HEK293 (cell line): ENCODE data around the gene TBX15.

Source experiments
- CTCF ChIA-PET: fragments of 350-600 bp; formaldehyde crosslinking; extraction: SDS; loops from one replicate; lab custom pipeline; 2021; ENCODE audit warnings: antibody characterized with exemption; lab: Yijun Ruan, JAX
- POLR2A ChIA-PET: fragments of 300-600 bp; formaldehyde crosslinking; extraction: SDS; loops from one replicate; lab custom pipeline; 2020; ENCODE audit warnings: antibody characterized with exemption, inconsistent platforms; lab: Yijun Ruan, JAX
- H3K27ac ChIP-seq: fragments of 200-500 bp; sonication (Bioruptor generic); 2 replicates; pipeline ENCODE4 v1.5.1; 2014; ENCODE audit warnings: low read depth, low read length, control low read depth, inconsistent platforms; ENCODE audit errors: extremely low read depth
- H3K36me3 ChIP-seq, 2 experiments: fragments of 200-500 bp in 1 of 2; sonication (Bioruptor generic) in 1 of 2; 1 replicate in 1 of 2; 2 replicates in 1 of 2; pipeline ENCODE4 v1.5.1; 2014 to 2017; ENCODE audit warnings: inconsistent platforms in 2 of 2, low read length in 2 of 2; ENCODE audit not compliant: control insufficient read depth in 2 of 2, insufficient read depth in 1 of 2
- H3K4me1 ChIP-seq: fragments of 200-500 bp; sonication (Bioruptor generic); 2 replicates; pipeline ENCODE4 v1.5.1; 2014; ENCODE audit warnings: mild to moderate bottlenecking, low read length, inconsistent platforms; ENCODE audit not compliant: control insufficient read depth, insufficient read depth
- H3K4me3 ChIP-seq: 2 replicates; pipeline ENCODE4 v1.5.1; 2011; ENCODE audit warnings: low read depth, mild to moderate bottlenecking, control low read depth, low read length, moderate library complexity
- H3K9me3 ChIP-seq: fragments of 200-500 bp; sonication (Bioruptor generic); 2 replicates; pipeline ENCODE4 v1.5.1; 2014; ENCODE audit warnings: low read depth, low read length, inconsistent platforms; ENCODE audit not compliant: control insufficient read depth, insufficient read depth
- HOXD13 ChIP-seq: sonication (generic); formaldehyde crosslinking; IDR thresholded peaks from 2 replicates; pipeline ENCODE4 v1.8.0; 2022; ENCODE audit warnings: missing genetic modification reagents, borderline replicate concordance
- IKZF3 ChIP-seq: fragments of 450-650 bp; IDR thresholded peaks from 2 replicates; pipeline ENCODE4 v1.5.0; 2018; ENCODE audit warnings: missing biosample characterization, mild to moderate bottlenecking, missing genetic modification characterization, moderate library complexity
- KLF1 ChIP-seq: fragments of 450-650 bp; formaldehyde crosslinking; IDR thresholded peaks from 2 replicates; pipeline ENCODE4 v1.5.1; 2016; ENCODE audit warnings: missing biosample characterization, missing genetic modification characterization
- KLF10 ChIP-seq: fragments of 450-650 bp; IDR thresholded peaks from 2 replicates; pipeline ENCODE4 v1.5.1; 2018; ENCODE audit warnings: missing biosample characterization, mild to moderate bottlenecking, missing genetic modification characterization
- KLF9 ChIP-seq: fragments of 450-650 bp; formaldehyde crosslinking; IDR thresholded peaks from 2 replicates; pipeline ENCODE4 v1.5.1; 2016; ENCODE audit warnings: missing biosample characterization, missing genetic modification characterization, low read depth
- SP2 ChIP-seq: fragments of 450-650 bp; formaldehyde crosslinking; IDR thresholded peaks from 2 replicates; pipeline ENCODE4 v1.5.1; 2016; ENCODE audit warnings: missing biosample characterization, missing genetic modification characterization
- YY2 ChIP-seq: fragments of 450-650 bp; formaldehyde crosslinking; IDR thresholded peaks from 2 replicates; pipeline ENCODE4 v1.5.1; 2016; ENCODE audit warnings: missing biosample characterization, missing genetic modification characterization
- ZBTB49 ChIP-seq: fragments of 450-650 bp; formaldehyde crosslinking; IDR thresholded peaks from 2 replicates; pipeline ENCODE4 v1.5.1; 2016; ENCODE audit warnings: missing biosample characterization, missing genetic modification characterization, low read depth
- ZEB2 ChIP-seq: fragments of 450-650 bp; formaldehyde crosslinking; IDR thresholded peaks from 2 replicates; pipeline ENCODE4 v1.5.1; 2016; ENCODE audit warnings: missing biosample characterization, missing genetic modification characterization
- ZIC2 ChIP-seq: fragments of 450-650 bp; formaldehyde crosslinking; IDR thresholded peaks from 2 replicates; pipeline ENCODE4 v1.5.1; 2016; ENCODE audit warnings: missing biosample characterization, missing genetic modification characterization
- ZNF133 ChIP-seq: fragments of 450-650 bp; formaldehyde crosslinking; IDR thresholded peaks from 2 replicates; pipeline ENCODE4 v1.5.1; 2016; ENCODE audit warnings: missing biosample characterization, missing genetic modification characterization
- ZNF19 ChIP-seq: fragments of 450-650 bp; formaldehyde crosslinking; IDR thresholded peaks from 2 replicates; pipeline ENCODE4; 2016; ENCODE audit warnings: missing biosample characterization, missing genetic modification characterization, low read depth
- ZNF324 ChIP-seq: fragments of 450-650 bp; formaldehyde crosslinking; IDR thresholded peaks from 2 replicates; pipeline ENCODE4 v1.5.1; 2016; ENCODE audit warnings: missing biosample characterization, missing genetic modification characterization
- ZNF335 ChIP-seq: fragments of 450-650 bp; formaldehyde crosslinking; conservative IDR thresholded peaks from 2 replicates; pipeline ENCODE4 v1.5.1; 2016; ENCODE audit warnings: missing biosample characterization, missing genetic modification characterization
- ZNF645 ChIP-seq: fragments of 450-650 bp; formaldehyde crosslinking; IDR thresholded peaks from 2 replicates; pipeline ENCODE4; 2016; ENCODE audit warnings: missing biosample characterization, missing genetic modification characterization
- ZNF76 ChIP-seq: fragments of 450-650 bp; formaldehyde crosslinking; IDR thresholded peaks from 2 replicates; pipeline ENCODE4; 2016; ENCODE audit warnings: low read depth, missing biosample characterization, missing genetic modification characterization, borderline replicate concordance
- ZNF792 ChIP-seq: fragments of 450-650 bp; formaldehyde crosslinking; IDR thresholded peaks from 2 replicates; pipeline ENCODE4 v1.5.1; 2016; ENCODE audit warnings: missing biosample characterization, missing genetic modification characterization
- TF ChIP-seq, protein P1 (sequence below): fragments of 450-650 bp; formaldehyde crosslinking; IDR thresholded peaks from 2 replicates; pipeline ENCODE4 v1.5.1; 2016; ENCODE audit warnings: missing biosample characterization, missing genetic modification characterization

Gene TBX15

DNA sequence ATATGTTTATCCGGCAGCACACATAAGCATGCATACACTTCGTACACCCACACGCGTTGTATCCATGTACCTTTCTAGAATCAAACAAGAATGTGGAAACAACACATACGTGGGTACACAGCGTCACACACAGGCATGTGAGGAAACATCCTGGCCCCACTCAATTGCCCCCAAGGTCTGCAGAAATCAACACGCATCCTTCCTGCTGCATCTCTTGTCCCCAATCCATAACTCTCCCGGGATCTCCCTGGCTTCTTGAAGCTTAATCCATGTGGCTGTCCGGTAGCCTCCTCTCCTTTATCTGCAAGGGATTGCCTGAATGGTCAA lies 5.5 kb upstream of the TBX15 start:
- H3K36me3 ChIP-seq, result no peaks in the 10 kb centered on the region
- TF ChIP-seq, protein P1, sequence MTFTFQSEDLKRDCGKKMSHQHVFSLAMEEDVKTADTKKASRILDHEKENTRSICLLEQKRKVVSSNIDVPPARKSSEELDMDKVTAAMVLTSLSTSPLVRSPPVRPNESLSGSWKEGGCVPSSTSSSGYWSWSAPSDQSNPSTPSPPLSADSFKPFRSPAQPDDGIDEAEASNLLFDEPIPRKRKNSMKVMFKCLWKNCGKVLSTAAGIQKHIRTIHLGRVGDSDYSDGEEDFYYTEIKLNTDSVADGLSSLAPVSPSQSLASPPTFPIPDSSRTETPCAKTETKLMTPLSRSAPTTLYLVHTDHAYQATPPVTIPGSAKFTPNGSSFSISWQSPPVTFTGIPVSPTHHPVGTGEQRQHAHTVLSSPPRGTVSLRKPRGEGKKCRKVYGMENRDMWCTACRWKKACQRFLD (tag by site-specific recombination), result no peak
- TF ChIP-seq ZNF19 (tag by site-specific recombination) (no peak), SP2 (tag by site-specific recombination) (no peak), ZNF324 (tag by site-specific recombination) (no peak), YY2 (tag by site-specific recombination) (no peak), ZIC2 (tag by site-specific recombination) (no peak), KLF1 (tag by site-specific recombination) (no peak), ZNF133 (tag by site-specific recombination) (no peak)
- TF ChIP-seq, all 188 proteins: peak for 0
- no peak overlapping the region for H3K27ac ChIP-seq
- POLR2A ChIA-PET, result no interaction called here
- CTCF ChIA-PET, result no interaction called here
- no peaks in the 10 kb centered on the region for H3K9me3 ChIP-seq
- no peaks in the 10 kb centered on the region for H3K4me1 ChIP-seq
- H3K4me3 ChIP-seq, result no peak overlapping the region

GRCh38 chr1:118992868-118993699 lies 4.9 kb upstream of the TBX15 start:
- Histone ChIP-seq H3K4me3 (no peak overlapping the region), H3K9me3 (no peaks in the 10 kb centered on the region)
- no peak for TF ChIP-seq ZNF335
- TF ChIP-seq KLF9 (tag by site-specific recombination), result no peak
- no peak for TF ChIP-seq HOXD13
- TF ChIP-seq ZBTB49 (tag by site-specific recombination), result no peak
- TF ChIP-seq ZEB2 (tag by site-specific recombination), result no peak
- TF ChIP-seq, all 188 proteins: peak for 0
- ChIA-PET POLR2A (no interaction called here), CTCF (no interaction called here)
- Histone ChIP-seq H3K4me1 (no peaks in the 10 kb centered on the region), H3K27ac (no peak overlapping the region), H3K36me3 (no peaks in the 10 kb centered on the region)

DNA sequence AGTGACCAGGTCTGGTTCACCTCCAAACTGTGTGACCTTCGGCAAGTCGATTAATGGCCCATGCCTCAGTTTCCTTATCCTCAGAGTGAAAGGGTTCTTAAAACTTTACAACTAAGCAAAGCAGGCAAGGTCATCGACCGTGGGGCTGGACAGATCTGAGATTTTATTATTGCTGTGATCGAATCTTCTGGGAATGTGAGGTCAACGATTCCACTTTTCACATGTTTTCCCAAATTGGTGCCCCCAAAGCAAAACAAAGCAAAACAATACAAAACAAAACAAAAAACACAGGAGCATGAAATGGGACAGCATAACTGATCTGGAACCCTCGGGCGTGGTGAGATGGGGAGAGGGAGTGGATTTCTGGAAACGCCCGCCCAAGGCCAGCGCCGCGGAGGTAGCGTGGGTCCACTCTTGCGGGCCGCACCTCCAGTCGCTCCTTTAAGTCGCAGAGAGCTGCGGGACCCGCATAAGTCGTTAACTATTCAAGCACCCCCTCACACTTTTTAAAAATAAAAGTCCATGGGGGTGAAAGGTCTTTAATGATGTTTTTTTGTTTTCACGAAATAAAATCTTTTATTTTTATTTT lies 4.2 kb upstream of the TBX15 start:
- POLR2A ChIA-PET, result no interaction called here
- TF ChIP-seq ZNF335 (no peak), ZNF792 (tag by site-specific recombination) (no peak), ZNF76 (tag by site-specific recombination) (no peak), KLF10 (tag by site-specific recombination) (no peak), IKZF3 (tag by site-specific recombination) (no peak), ZNF645 (tag by site-specific recombination) (no peak)

More for the DNA sequence above, 4.2 kb upstream of the TBX15 start:
- Histone ChIP-seq H3K9me3 (no peaks in the 10 kb centered on the region), H3K4me3 (no peak overlapping the region), H3K27ac (no peak overlapping the region), H3K36me3 (no peaks in the 10 kb centered on the region), H3K4me1 (no peaks in the 10 kb centered on the region)
- CTCF ChIA-PET, result no interaction called here
